HG03095 (cell line): ENCODE results near the gene CDK5R2.

Experiments
- ATAC-seq: cut with Tn5 transposase; IDR thresholded peaks from one replicate; pipeline ENCODE4 v1.9.1; 2021; ENCODE audit warnings: moderate library complexity; ENCODE audit not compliant: unreplicated experiment

The CDK5R2 gene

GRCh38 chr2:219001577-219002394 lies 42.3 kb downstream of the CDK5R2 start:
- no peak for ATAC-seq

DNA sequence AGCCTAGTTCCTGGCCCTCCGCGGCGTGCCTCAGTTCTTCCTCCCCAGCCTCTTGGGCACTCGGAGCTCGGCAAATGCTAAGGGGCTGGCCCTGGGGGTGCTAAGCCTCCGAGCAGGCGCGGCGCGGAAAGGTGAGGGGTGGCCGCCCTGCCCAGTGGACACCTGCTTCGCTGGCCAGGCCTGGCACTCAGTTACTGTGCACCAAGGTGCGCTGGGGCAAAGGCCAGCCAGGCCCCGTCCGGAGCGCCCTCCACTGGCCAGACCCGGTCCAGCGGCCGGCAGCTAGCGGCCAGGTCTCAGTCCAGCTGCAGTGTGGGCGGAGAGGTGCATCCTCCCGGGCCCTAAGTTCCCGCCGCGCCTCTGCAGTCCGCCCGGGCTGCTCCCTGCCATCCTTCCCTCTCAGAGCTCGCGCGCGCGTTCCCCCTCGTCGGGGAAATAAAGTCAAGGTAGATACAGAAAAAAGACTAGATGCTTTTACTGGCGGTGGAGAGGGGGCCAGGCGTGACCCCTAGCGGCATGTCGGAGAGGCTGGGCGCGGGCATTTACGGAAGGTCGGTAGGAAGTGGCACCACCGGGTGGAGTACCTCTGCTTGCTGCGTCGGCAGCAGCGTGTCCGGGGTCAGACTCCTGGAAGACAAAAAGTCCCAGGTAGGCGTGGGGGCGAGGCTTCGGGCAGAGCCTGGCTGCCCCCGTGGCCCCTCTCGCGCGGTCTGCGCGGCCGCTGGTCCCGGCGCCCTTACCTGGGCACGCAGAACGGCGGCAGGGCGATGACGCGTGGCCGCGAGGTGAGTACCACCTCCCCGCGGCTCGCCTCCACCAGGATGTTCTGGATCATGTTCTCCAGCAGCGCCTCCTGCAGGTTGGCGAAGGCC lies 43.2 kb downstream of the CDK5R2 start:
- no peak for ATAC-seq

- no peak for ATAC-seq
Observed at GRCh38 chr2:219003267-219003634, 43.8 kb downstream of the CDK5R2 start.

DNA sequence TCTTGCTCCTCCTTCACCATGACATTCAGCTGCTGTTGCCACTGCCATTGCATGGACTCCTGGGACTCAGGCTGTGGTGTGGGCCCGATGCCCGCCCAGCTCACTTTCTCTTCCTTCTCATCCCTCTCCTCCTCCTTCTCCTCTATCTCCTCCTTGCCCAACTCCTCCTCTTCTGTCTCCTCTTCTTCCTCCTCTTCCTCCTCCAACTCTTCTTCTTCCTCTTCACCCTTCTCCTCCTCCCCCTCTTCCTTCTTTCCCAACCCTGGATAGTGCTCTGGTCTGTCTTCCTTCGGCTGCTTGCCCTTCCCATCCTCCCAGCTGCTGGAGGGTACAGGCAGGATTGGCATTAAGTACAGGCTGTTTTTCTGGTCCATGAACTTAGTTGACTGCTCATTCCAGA lies 44.5 kb downstream of the CDK5R2 start:
- ATAC-seq = no peak

DNA sequence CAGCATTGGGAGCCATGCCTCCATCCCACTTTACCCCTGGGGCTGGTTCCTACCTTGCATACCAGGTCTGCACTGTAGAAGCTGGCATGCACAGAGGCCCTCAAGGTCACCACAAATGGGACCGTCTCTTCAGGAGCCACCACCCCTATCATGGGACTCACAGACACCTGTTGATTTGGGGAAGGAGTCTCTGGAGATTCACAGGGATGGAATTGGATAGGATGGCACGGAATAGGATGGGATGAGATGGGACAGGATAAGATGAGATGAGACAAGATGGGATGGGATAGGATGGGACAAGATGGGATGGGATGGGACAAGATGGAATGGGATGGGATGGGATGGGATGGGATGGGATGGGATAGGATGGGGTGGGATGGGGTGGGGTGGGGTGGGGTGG lies 49.8 kb downstream of the CDK5R2 start:
- ATAC-seq = no peak

DNA sequence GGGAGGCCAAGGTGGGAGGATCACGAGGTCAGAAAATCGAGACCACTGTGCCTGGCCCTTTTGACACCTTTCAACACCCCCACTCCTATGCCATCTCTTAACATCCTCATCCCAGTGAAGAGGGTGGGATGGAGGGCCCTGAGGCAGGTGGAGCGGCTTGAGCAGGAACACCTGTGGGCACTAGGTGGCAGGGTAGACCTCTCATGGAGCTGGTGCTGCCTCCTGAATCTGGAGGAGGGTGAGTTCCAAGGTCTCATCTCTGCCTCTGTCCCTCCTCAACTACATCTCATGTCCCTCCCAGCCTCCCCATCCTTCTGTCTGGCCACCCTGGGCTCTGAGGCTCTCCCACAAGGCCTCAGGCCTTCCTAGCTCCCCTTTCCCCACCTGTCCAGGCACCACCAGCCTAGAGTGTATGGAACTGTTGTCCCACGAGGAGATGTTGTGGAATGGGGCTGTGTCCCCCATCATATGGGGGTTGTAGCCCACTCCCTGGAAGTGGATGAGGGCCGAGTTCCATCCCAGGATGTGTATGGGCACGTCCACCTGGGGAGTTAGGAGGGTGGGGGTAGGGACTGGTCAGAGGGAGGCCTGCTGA lies 50.8 kb downstream of the CDK5R2 start:
- ATAC-seq = no peak

- no peak for ATAC-seq
Observed at GRCh38 chr2:219010873-219011272, 51.4 kb downstream of the CDK5R2 start.
